Stimulated activated CD8-positive, alpha-beta memory T cell treated with anti-CD3 and anti-CD28 coated beads, Interleukin-4, amount 100 ng/mL, for 4 hours (primary cell): Measurements from ENCODE around the gene SMTNL1.

Source experiments
- DNase-seq, 2 donors: peaks; one replicate each; pipeline ENCODE4 v3.0.0-alpha.2; 2020; ENCODE audit warnings: low read depth in 2 of 2, low spot score in 1 of 2

Gene SMTNL1

GRCh38 chr11:57586711-57587245, 49.4 kb downstream of the SMTNL1 start:
- DNase-seq = no peak

- no peak for DNase-seq
Measured at GRCh38 chr11:57588046-57588710, 50.8 kb downstream of the SMTNL1 start.

DNA sequence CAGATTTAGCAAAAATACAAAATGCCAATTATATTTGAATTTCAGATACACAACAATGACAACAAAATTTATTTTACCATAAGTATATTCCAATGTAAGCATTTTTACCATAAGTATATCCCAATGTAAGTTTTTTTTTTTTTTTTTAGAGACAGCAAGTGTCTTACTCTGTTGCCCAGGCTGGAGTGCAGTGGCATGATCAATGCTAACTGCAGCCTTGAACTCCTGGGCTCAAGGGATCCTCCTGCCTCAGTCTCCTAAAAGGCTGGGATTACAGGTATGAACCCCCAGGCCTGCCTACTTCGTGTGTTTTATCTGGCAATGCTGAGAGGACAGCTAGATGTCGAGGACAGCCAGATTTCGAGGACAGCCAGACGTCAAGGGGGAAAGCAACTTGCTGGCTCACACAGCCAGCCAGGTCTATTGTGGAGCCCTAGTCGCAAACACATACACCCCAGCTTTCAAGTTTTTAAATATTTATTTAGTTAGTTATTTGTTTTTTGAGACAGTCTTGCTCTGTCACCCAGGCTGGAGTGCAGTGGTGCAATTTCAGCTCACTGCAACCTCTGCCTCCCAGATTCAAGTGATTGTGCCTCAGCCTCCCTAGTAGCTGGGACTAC, 59.0 kb downstream of the SMTNL1 start:
- DNase-seq = no peak

- DNase-seq = no peak
Measured at GRCh38 chr11:57597461-57597915, 60.1 kb downstream of the SMTNL1 start, which contains the start of gene SERPING1. SERPING1 (plus strand) TSS chr11:57597685; CDS start chr11:57598271, 586 bp downstream.

- no peak for DNase-seq
Measured at GRCh38 chr11:57597916-57598830, 60.8 kb downstream of the SMTNL1 start.

DNA sequence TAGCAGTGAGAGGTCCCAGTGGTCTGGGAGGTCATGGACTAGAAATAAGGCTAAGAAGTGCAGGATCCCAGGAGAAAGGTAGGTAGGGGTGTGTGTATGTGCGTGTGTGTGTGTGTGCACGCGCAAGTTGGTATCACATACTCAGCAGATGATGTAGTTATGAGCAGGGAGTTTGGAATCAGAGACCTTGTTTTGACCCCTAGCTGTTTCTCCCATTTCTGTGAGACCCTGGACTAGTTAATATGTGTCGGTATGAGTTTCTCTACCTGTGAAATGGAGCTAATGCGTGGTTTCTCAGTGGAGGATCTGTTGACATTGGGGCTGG, 61.4 kb downstream of the SMTNL1 start:
- DNase-seq = no peak

DNA sequence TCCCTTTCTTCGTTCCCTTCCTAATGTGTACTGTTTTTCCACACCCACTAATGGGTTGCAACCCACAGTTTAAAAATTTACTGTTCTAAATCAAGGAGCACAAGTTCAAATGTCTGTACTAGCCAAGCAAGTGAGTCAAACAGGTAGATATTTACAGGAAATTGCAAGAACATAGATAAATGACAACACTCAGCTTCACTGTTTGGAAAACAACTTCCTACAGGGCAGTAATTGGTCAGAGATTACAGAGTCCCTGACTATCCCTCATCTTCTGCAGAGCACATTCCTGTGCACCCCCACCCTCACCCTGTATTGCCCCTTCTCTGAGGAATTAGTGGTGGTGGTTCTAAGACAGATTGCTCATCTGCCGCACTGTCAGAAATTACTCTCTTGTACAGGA, 62.0 kb downstream of the SMTNL1 start:
- DNase-seq = no peak
